Astrocyte of the spinal cord (primary cell): Measurements from ENCODE around the gene PRLHR.

ENCODE experiments used
- DNase-seq: peaks from one replicate; pipeline ENCODE4 v3.0.0; 2011; ENCODE audit warnings: low read depth, low spot score
- H3K4me3 ChIP-seq: 2 replicates; pipeline ENCODE4 v1.5.1; 2011; ENCODE audit warnings: low read depth, mild to moderate bottlenecking, low read length, moderate library complexity
- CTCF ChIP-seq: IDR thresholded peaks from 2 replicates; pipeline ENCODE4 v1.5.1; 2012; ENCODE audit warnings: low read depth, mild to moderate bottlenecking, low read length, inconsistent platforms
- in situ Hi-C: cut with HindIII; loops from 2 replicates; pipeline ENCODE4 v1.10.0; 2017; ENCODE audit warnings: low sequenced_read_pairs

PRLHR gene

GRCh38 chr10:118607768-118608354 lies 12.4 kb upstream of the PRLHR start:
- DNase-seq, result no peak
- in situ Hi-C loops, result no loop called here
- no peak overlapping the region for H3K4me3 ChIP-seq
- TF ChIP-seq CTCF, result no peak

GRCh38 chr10:118605694-118606093 lies 10.2 kb upstream of the PRLHR start:
- no peak for TF ChIP-seq CTCF
- no peak overlapping the region for H3K4me3 ChIP-seq
- no peak for DNase-seq
- in situ Hi-C loops, result no loop called here

- no peak for DNase-seq
Measured at GRCh38 chr10:118596426-118597124, 1.1 kb upstream of the PRLHR start.

GRCh38 chr10:118595064-118595420 lies 406 bp downstream of the PRLHR start:
- in situ Hi-C loops, result no loop called here
- no peak for DNase-seq
- TF ChIP-seq CTCF, result no peak
- no peak overlapping the region for H3K4me3 ChIP-seq

More at GRCh38 chr10:118596426-118597124, 1.1 kb upstream of the PRLHR start:
- in situ Hi-C loops, result no loop called here
- no peak for TF ChIP-seq CTCF
- no peak overlapping the region for H3K4me3 ChIP-seq

- no peak overlapping the region for H3K4me3 ChIP-seq
- in situ Hi-C loops, result no loop called here
- peak; percentile 22 for DNase-seq
- TF ChIP-seq CTCF, result peak; percentile 34
Measured at GRCh38 chr10:118594392-118595063, 920 bp downstream of the PRLHR start.

- TF ChIP-seq CTCF, result no peak
- no peak overlapping the region for H3K4me3 ChIP-seq
- in situ Hi-C loops, result no loop called here
- DNase-seq, result no peak
Measured at GRCh38 chr10:118592675-118593330, 2.6 kb downstream of the PRLHR start.
